ENCODE results near the gene DCC.
A peak's percentile ranks its signal among the peaks of the same experiment; 100 is the strongest.

The DCC gene

GRCh38 chr18:52427521-52428175 lies 87.7 kb downstream of the DCC start:
- DNase-seq (ENCODE audit: low spot score): no peak

- DNase-seq (ENCODE audit: low spot score): no peak
These were observed 91.7 kb downstream of the DCC start for GRCh38 chr18:52431683-52432082.

GRCh38 chr18:52433797-52434196 lies 93.8 kb downstream of the DCC start:
- DNase-seq (ENCODE audit: low spot score): no peak

GRCh38 chr18:52435301-52435700 lies 95.3 kb downstream of the DCC start:
- DNase-seq (ENCODE audit: low spot score): peak; percentile 68

- DNase-seq (ENCODE audit: low spot score): no peak
These were observed 97.2 kb downstream of the DCC start for GRCh38 chr18:52437161-52437560.

GRCh38 chr18:52439457-52439856 lies 99.5 kb downstream of the DCC start:
- DNase-seq (ENCODE audit: low spot score): no peak

GRCh38 chr18:52441794-52442193 lies 101.8 kb downstream of the DCC start:
- DNase-seq (ENCODE audit: low spot score): no peak

GRCh38 chr18:52442686-52443085 lies 102.7 kb downstream of the DCC start:
- no peak for DNase-seq (ENCODE audit: low spot score)

- DNase-seq (ENCODE audit: low spot score): no peak
These were observed 111.3 kb downstream of the DCC start for GRCh38 chr18:52451256-52451655.

- no peak for DNase-seq (ENCODE audit: low spot score)
These were observed 111.9 kb downstream of the DCC start for GRCh38 chr18:52451851-52452250.

- DNase-seq (ENCODE audit: low spot score): no peak
These were observed 112.4 kb downstream of the DCC start for GRCh38 chr18:52452427-52452826.

- DNase-seq (ENCODE audit: low spot score): no peak
These were observed 119.9 kb downstream of the DCC start for GRCh38 chr18:52459890-52460289.

- DNase-seq (ENCODE audit: low spot score): no peak
These were observed 122.9 kb downstream of the DCC start for GRCh38 chr18:52462853-52463252.

- DNase-seq (ENCODE audit: low spot score): no peak
These were observed 125.4 kb downstream of the DCC start for GRCh38 chr18:52465391-52465790.

GRCh38 chr18:52468496-52468895 lies 128.5 kb downstream of the DCC start:
- DNase-seq (ENCODE audit: low spot score): no peak

- DNase-seq (ENCODE audit: low spot score): no peak
These were observed 135.3 kb downstream of the DCC start for GRCh38 chr18:52475325-52475724.

- DNase-seq (ENCODE audit: low spot score): no peak
These were observed 141.1 kb downstream of the DCC start for GRCh38 chr18:52481116-52481515.

- DNase-seq (ENCODE audit: low spot score): no peak
These were observed 145.0 kb downstream of the DCC start for GRCh38 chr18:52484977-52485376.

- no peak for DNase-seq (ENCODE audit: low spot score)
These were observed 146.1 kb downstream of the DCC start for GRCh38 chr18:52486052-52486451.

GRCh38 chr18:52489396-52490306 lies 149.7 kb downstream of the DCC start:
- DNase-seq (ENCODE audit: low spot score): no peak

- no peak for DNase-seq (ENCODE audit: low spot score)
These were observed 156.4 kb downstream of the DCC start for GRCh38 chr18:52496426-52496825.

- DNase-seq (ENCODE audit: low spot score): no peak
These were observed 159.0 kb downstream of the DCC start for GRCh38 chr18:52499016-52499415.

GRCh38 chr18:52499644-52500043 lies 159.6 kb downstream of the DCC start:
- DNase-seq (ENCODE audit: low spot score): no peak

GRCh38 chr18:52504589-52504988 lies 164.6 kb downstream of the DCC start:
- no peak for DNase-seq (ENCODE audit: low spot score)

Measured in ecto neural progenitor cell (in vitro differentiated cells).